Sigmoid colon (tissue), 4 donors: ENCODE data around the gene ITGAD.

Source experiments
- POLR2A ChIP-seq, 2 donors: fragments of 450-650 bp; IDR thresholded peaks; one replicate each; pipeline ENCODE4 v1.6.1; 2016; ENCODE audit warnings: antibody characterized with exemption in 2 of 2, mild to moderate bottlenecking in 2 of 2, moderate library complexity in 2 of 2
- POLR2AphosphoS5 ChIP-seq, 4 donors: sonication (generic); formaldehyde crosslinking; IDR thresholded peaks; one replicate each; pipeline ENCODE4 v1.6.1; 2017; ENCODE audit warnings: antibody characterized with exemption in 4 of 4

GRCh38 chr16:31455601-31456314 lies 62.6 kb downstream of the ITGAD start:
- TF ChIP-seq POLR2A (IDR thresholded peaks at IDR 0.05) (no peak), POLR2AphosphoS5 (IDR thresholded peaks at IDR 0.05) (no peak)
